Measurements from ENCODE around the gene PRRG2. TPM values are rescaled to one million over a fixed set of nuclear protein-coding genes. Genes with fewer than 3 reads are reported as not detected.

The PRRG2 gene
- polyA plus RNA-seq, 1 of the 3 experiments (the other 2 are of a cell fraction): 0.44 TPM

GRCh38 chr19:49615861-49616260 lies 34.7 kb downstream of the PRRG2 start (continued):
- TF ChIP-seq ZBTB33 (IDR thresholded peaks at IDR 0.05; ENCODE audit: borderline replicate concordance, low read depth) (no peak), RAD21 (IDR thresholded peaks at IDR 0.05; ENCODE audit: low read length) (no peak), EZH2phosphoT487 (IDR thresholded peaks at IDR 0.05; ENCODE audit: borderline replicate concordance, low read depth) (no peak)

- peaks cover 36% of the 10 kb centered on the region for H4K20me1 ChIP-seq (ENCODE audit: insufficient read depth)
- H3K79me2 ChIP-seq (ENCODE audit: insufficient read depth): peaks cover 62% of the 10 kb centered on the region
- TF ChIP-seq PBX3 (IDR thresholded peaks at IDR 0.05) (no peak), MEF2A (IDR thresholded peaks at IDR 0.05; ENCODE audit: borderline replicate concordance, low read depth) (no peak), JUND (IDR thresholded peaks at IDR 0.05) (no peak), NRF1 (IDR thresholded peaks at IDR 0.05; ENCODE audit: low read depth, low read length) (no peak)
- no peak overlapping the region for H3K4me2 ChIP-seq
- no peaks in the 10 kb centered on the region for H3K9me2 ChIP-seq
- H3K36me3 ChIP-seq (replicated peaks in 1 of 2; ENCODE audit: control insufficient read depth in 1 of 2, insufficient read depth in 2 of 2, low read length in 1 of 2): peaks cover 26 to 31% of the 10 kb centered on the region in 2 experiments
- WGBS (ENCODE audit: low lambda C conversion rate): 100% methylated on average over 5 of the region's 7 CpGs
- CTCF ChIA-PET: interaction anchor here (1.4 kb wide), 1 partner anchor 56 kb away, joined by 4 read pairs; no protein-coding TSS in a partner anchor
- no peak overlapping the region for H2AFZ ChIP-seq (ENCODE audit: low read depth)
- H3K4me3 ChIP-seq (ENCODE audit: low read depth in 2 of 2, low read length in 1 of 2): no peak overlapping the region
- no peak overlapping the region for H3K27ac ChIP-seq (ENCODE audit: low read depth in 2 of 2, low read length in 1 of 2)
- H3K4me1 ChIP-seq (ENCODE audit: control insufficient read depth in 1 of 2, insufficient read depth in 2 of 2, low read depth in 1 of 2, low read length in 1 of 2): peaks cover 0 to 14% of the 10 kb centered on the region in 2 experiments; a peak in 3 of 4 replicates
- no peak overlapping the region for H3K9ac ChIP-seq
- no peaks in the 10 kb centered on the region for H3K27me3 ChIP-seq (ENCODE audit: insufficient read depth)
- peaks cover 12% of the 10 kb centered on the region for H3F3A ChIP-seq (replicated peaks; ENCODE audit: insufficient read depth)
- POLR2A ChIA-PET: no interaction called here
- no peak for DNase-seq
- no peaks in the 10 kb centered on the region for H3K9me3 ChIP-seq
These were observed 35.4 kb downstream of the PRRG2 start for GRCh38 chr19:49616532-49616931.

- Histone ChIP-seq H3K4me2 (no peak overlapping the region), H3K9me3 (no peaks in the 10 kb centered on the region), H3K4me1 (ENCODE audit: control insufficient read depth in 1 of 2, insufficient read depth in 2 of 2, low read depth in 1 of 2, low read length in 1 of 2) (peaks cover 0 to 14% of the 10 kb centered on the region in 2 experiments; a peak in 3 of 4 replicates), H3K4me3 (ENCODE audit: low read depth in 2 of 2, low read length in 1 of 2) (no peak overlapping the region), H2AFZ (ENCODE audit: low read depth) (no peak overlapping the region), H3K9ac (no peak overlapping the region), H4K20me1 (ENCODE audit: insufficient read depth) (peaks cover 36% of the 10 kb centered on the region), H3F3A (replicated peaks; ENCODE audit: insufficient read depth) (peaks cover 12% of the 10 kb centered on the region), H3K36me3 (replicated peaks in 1 of 2; ENCODE audit: control insufficient read depth in 1 of 2, insufficient read depth in 2 of 2, low read length in 1 of 2) (peaks cover 30 to 31% of the 10 kb centered on the region in 2 experiments), H3K79me2 (ENCODE audit: insufficient read depth) (peaks cover 59% of the 10 kb centered on the region), H3K9me2 (no peaks in the 10 kb centered on the region), H3K27me3 (ENCODE audit: insufficient read depth) (no peaks in the 10 kb centered on the region), H3K27ac (ENCODE audit: low read depth in 2 of 2, low read length in 1 of 2) (no peak overlapping the region)
- CTCF ChIA-PET: interaction anchor here (1.4 kb wide), 1 partner anchor 55 kb away, joined by 4 read pairs; no protein-coding TSS in a partner anchor
- TF ChIP-seq TEAD4 (IDR thresholded peaks at IDR 0.05; ENCODE audit: borderline replicate concordance, insufficient read depth) (no peak), MAX (IDR thresholded peaks at IDR 0.05; ENCODE audit: low read depth) (no peak), GATA2 (CRISPR knock-in tag; IDR thresholded peaks at IDR 0.05) (no peak), POLR2AphosphoS5 (IDR thresholded peaks at IDR 0.05; ENCODE audit: low read depth, low read length) (no peak), CTCF (IDR thresholded peaks at IDR 0.05) (no peak), RAD21 (IDR thresholded peaks at IDR 0.05; ENCODE audit: low read length) (no peak), NFIC (IDR thresholded peaks at IDR 0.05; ENCODE audit: borderline replicate concordance) (no peak), YY1 (IDR thresholded peaks at IDR 0.05; ENCODE audit: low read depth) (no peak), FOSL2 (IDR thresholded peaks at IDR 0.05; ENCODE audit: borderline replicate concordance, low read depth) (no peak), NRF1 (IDR thresholded peaks at IDR 0.05; ENCODE audit: low read depth, low read length) (no peak), TCF12 (IDR thresholded peaks at IDR 0.05) (no peak), TAF1 (IDR thresholded peaks at IDR 0.05; ENCODE audit: borderline replicate concordance, low read depth, low read length) (no peak), CHD2 (IDR thresholded peaks at IDR 0.05; ENCODE audit: low read length, partially characterized antibody) (no peak), MXI1 (IDR thresholded peaks at IDR 0.05; ENCODE audit: low read depth, low read length) (no peak)
- DNase-seq: no peak
- POLR2A ChIA-PET: no interaction called here
- WGBS (ENCODE audit: low lambda C conversion rate): 91% methylated on average over 7 of the region's 7 CpGs
These were observed 35.8 kb downstream of the PRRG2 start for GRCh38 chr19:49616945-49617344.

Data from SK-N-SH (cell line).